Measurements from ENCODE around the gene EDNRA. TPM values are rescaled to one million over a fixed set of nuclear protein-coding genes. Genes with fewer than 3 reads are reported as not detected.

EDNRA gene
- polyA plus RNA-seq, 1 of the 3 experiments (the other 2 are of a cell fraction): 1.2 TPM

DNA sequence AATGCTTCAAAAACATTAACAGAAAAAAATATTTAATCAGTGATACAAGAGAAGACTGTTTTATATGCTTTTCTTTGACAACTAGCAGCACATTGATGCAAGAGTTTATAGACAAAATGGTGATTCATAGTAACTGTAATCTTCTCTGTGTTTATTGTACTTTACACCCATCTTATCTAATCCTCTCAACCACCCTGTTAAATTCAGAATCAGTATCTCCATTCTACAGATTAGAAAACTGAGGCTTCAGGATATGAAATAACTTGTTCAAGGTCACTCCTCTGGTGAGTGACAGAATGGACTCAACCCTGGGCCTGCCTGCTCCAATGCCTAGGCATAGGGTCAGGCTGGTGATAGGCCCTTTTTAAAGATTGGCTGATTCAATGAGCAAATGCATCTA, 110.2 kb downstream of the EDNRA start:
- TF ChIP-seq FOSL2 (IDR thresholded peaks at IDR 0.05; ENCODE audit: borderline replicate concordance, low read depth) (no peak), YY1 (IDR thresholded peaks at IDR 0.05; ENCODE audit: low read depth) (no peak), GATA2 (CRISPR knock-in tag; IDR thresholded peaks at IDR 0.05) (no peak), POLR2AphosphoS5 (IDR thresholded peaks at IDR 0.05; ENCODE audit: low read depth, low read length) (no peak), RCOR1 (IDR thresholded peaks at IDR 0.05; ENCODE audit: low read length) (no peak), GABPA (IDR thresholded peaks at IDR 0.05; ENCODE audit: low read depth) (no peak)
- Histone ChIP-seq H3K4me3 (ENCODE audit: low read depth in 2 of 2, low read length in 1 of 2) (no peak overlapping the region), H3K79me2 (ENCODE audit: insufficient read depth) (no peaks in the 10 kb centered on the region), H3K4me2 (no peak overlapping the region), H3K36me3 (replicated peaks in 1 of 2; ENCODE audit: control insufficient read depth in 1 of 2, insufficient read depth in 2 of 2, low read length in 1 of 2) (no peaks in the 10 kb centered on the region), H3K9me3 (no peaks in the 10 kb centered on the region), H3F3A (replicated peaks; ENCODE audit: insufficient read depth) (peaks cover 3% of the 10 kb centered on the region), H2AFZ (ENCODE audit: low read depth) (no peak overlapping the region), H3K27me3 (ENCODE audit: insufficient read depth) (no peaks in the 10 kb centered on the region), H3K4me1 (ENCODE audit: control insufficient read depth in 1 of 2, insufficient read depth in 2 of 2, low read depth in 1 of 2, low read length in 1 of 2) (peaks cover 7 to 10% of the 10 kb centered on the region in 2 experiments; a peak in 3 of 4 replicates), H3K9me2 (no peaks in the 10 kb centered on the region), H4K20me1 (ENCODE audit: insufficient read depth) (no peaks in the 10 kb centered on the region), H3K27ac (ENCODE audit: low read depth in 2 of 2, low read length in 1 of 2) (no peak overlapping the region), H3K9ac (no peak overlapping the region)
- ChIA-PET POLR2A (interaction anchor here (0.7 kb wide), 1 partner anchor 1248 kb away, joined by 3 read pairs; no protein-coding TSS in a partner anchor), CTCF (interaction anchor here (0.6 to 5.1 kb wide), 17 partner anchors 9 to 1912 kb away, joined by 3 to 47 read pairs (median 7); no protein-coding TSS in a partner anchor)
- DNase-seq: no peak

DNA sequence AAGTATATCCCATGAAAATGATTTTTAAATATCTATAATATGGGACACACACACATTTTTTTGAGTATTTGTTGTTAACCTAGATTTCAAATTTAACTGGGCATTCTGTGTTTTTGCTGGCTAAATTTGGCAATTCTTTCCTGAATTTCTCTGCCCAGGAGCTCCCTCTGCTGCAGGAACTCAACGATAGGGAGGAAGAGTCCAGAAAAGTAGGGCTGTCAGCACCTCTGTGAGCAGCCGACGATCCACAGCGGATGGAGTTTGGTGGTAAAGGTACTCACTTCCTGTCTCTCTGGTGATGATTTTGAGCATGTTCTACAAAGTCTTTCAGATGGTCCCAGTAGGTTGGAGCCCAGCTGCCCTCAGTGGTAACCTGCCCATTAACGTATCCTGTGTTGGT, 113.2 kb downstream of the EDNRA start:
- CTCF ChIA-PET: interaction anchor here (1.2 to 6.5 kb wide), 4 partner anchors 75 to 575 kb away, joined by 3 to 40 read pairs (median 6); no protein-coding TSS in a partner anchor

More for the DNA sequence above, 113.2 kb downstream of the EDNRA start:
- Histone ChIP-seq H3F3A (replicated peaks; ENCODE audit: insufficient read depth) (peaks cover 3% of the 10 kb centered on the region), H3K4me2 (no peak overlapping the region), H3K27me3 (ENCODE audit: insufficient read depth) (no peaks in the 10 kb centered on the region), H3K4me3 (ENCODE audit: low read depth in 2 of 2, low read length in 1 of 2) (no peak overlapping the region), H3K9me3 (no peaks in the 10 kb centered on the region), H3K9ac (no peak overlapping the region), H3K4me1 (ENCODE audit: control insufficient read depth in 1 of 2, insufficient read depth in 2 of 2, low read depth in 1 of 2, low read length in 1 of 2) (peaks cover 12 to 18% of the 10 kb centered on the region in 2 experiments; a peak in 3 of 4 replicates), H4K20me1 (ENCODE audit: insufficient read depth) (no peaks in the 10 kb centered on the region), H3K79me2 (ENCODE audit: insufficient read depth) (no peaks in the 10 kb centered on the region), H3K9me2 (no peaks in the 10 kb centered on the region), H3K27ac (ENCODE audit: low read depth in 2 of 2, low read length in 1 of 2) (no peak overlapping the region), H3K36me3 (replicated peaks in 1 of 2; ENCODE audit: control insufficient read depth in 1 of 2, insufficient read depth in 2 of 2, low read length in 1 of 2) (no peaks in the 10 kb centered on the region), H2AFZ (ENCODE audit: low read depth) (no peak overlapping the region)
- WGBS (ENCODE audit: low lambda C conversion rate): 81% methylated on average over 5 of the region's 5 CpGs
- POLR2A ChIA-PET: no interaction called here
- no peak for DNase-seq
- TF ChIP-seq EZH2phosphoT487 (IDR thresholded peaks at IDR 0.05; ENCODE audit: borderline replicate concordance, low read depth): no peak
- TF ChIP-seq SMC3 (IDR thresholded peaks at IDR 0.05; ENCODE audit: low read depth, low read length): no peak
- no peak for TF ChIP-seq RFX5 (IDR thresholded peaks at IDR 0.05; ENCODE audit: low read length)
- TF ChIP-seq, protein P1, sequence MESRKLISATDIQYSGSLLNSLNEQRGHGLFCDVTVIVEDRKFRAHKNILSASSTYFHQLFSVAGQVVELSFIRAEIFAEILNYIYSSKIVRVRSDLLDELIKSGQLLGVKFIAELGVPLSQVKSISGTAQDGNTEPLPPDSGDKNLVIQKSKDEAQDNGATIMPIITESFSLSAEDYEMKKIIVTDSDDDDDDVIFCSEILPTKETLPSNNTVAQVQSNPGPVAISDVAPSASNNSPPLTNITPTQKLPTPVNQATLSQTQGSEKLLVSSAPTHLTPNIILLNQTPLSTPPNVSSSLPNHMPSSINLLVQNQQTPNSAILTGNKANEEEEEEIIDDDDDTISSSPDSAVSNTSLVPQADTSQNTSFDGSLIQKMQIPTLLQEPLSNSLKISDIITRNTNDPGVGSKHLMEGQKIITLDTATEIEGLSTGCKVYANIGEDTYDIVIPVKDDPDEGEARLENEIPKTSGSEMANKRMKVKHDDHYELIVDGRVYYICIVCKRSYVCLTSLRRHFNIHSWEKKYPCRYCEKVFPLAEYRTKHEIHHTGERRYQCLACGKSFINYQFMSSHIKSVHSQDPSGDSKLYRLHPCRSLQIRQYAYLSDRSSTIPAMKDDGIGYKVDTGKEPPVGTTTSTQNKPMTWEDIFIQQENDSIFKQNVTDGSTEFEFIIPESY (IDR thresholded peaks at IDR 0.05; ENCODE audit: borderline replicate concordance, low read depth): no peak
- TF ChIP-seq GATA2 (CRISPR knock-in tag; IDR thresholded peaks at IDR 0.05): no peak
- TF ChIP-seq TAF1 (IDR thresholded peaks at IDR 0.05; ENCODE audit: borderline replicate concordance, low read depth, low read length): no peak
- TF ChIP-seq, protein P2, sequence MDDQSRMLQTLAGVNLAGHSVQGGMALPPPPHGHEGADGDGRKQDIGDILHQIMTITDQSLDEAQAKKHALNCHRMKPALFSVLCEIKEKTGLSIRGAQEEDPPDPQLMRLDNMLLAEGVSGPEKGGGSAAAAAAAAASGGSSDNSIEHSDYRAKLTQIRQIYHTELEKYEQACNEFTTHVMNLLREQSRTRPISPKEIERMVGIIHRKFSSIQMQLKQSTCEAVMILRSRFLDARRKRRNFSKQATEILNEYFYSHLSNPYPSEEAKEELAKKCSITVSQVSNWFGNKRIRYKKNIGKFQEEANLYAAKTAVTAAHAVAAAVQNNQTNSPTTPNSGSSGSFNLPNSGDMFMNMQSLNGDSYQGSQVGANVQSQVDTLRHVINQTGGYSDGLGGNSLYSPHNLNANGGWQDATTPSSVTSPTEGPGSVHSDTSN (IDR thresholded peaks at IDR 0.05): no peak
- no peak for TF ChIP-seq GABPA (IDR thresholded peaks at IDR 0.05; ENCODE audit: low read depth)

Other genes starting within 250 kb of the EDNRA start
- 17.5 and 22.8 TPM in 2 replicates for gene TMEM184C, start 136.3 kb downstream of the EDNRA start, polyA plus RNA-seq (2012; rRNA removed)
- gene PRMT9, start 203.1 kb downstream of the EDNRA start, polyA plus RNA-seq (2012; rRNA removed): 3.9 and 5.1 TPM in 2 replicates

Data from SK-N-SH (cell line).